ENCODE measurements around the gene CGRRF1.

GRCh38 chr14:54478636-54479215 is 31.0 kb upstream of the CGRRF1 start:
- TF ChIP-seq CTCF (IDR thresholded peaks at IDR 0.05) (no peak), EP300 (IDR thresholded peaks at IDR 0.05) (no peak), POLR2A (IDR thresholded peaks at IDR 0.05) (no peak)

Measured in ovary (tissue), 3 donors.